H9 (cell line): ENCODE results near the gene ABCC3. TPM values are rescaled to one million over a fixed set of nuclear protein-coding genes. Genes with fewer than 3 reads are reported as not detected.

Experiments
- DNase-seq: peaks from one replicate; pipeline ENCODE4 v3.0.0-alpha.2; 2017
- H2AFZ ChIP-seq: one replicate; pipeline ENCODE4 v1.6.1; 2013; ENCODE audit warnings: mild to moderate bottlenecking, low read length, control low read depth, moderate library complexity
- H2AK5ac ChIP-seq: 2 replicates; pipeline ENCODE4 v1.6.1; 2013; ENCODE audit warnings: low read length, control low read depth, mixed read lengths; ENCODE audit not compliant: insufficient read length
- H2BK120ac ChIP-seq: one replicate; pipeline ENCODE4 v1.6.1; 2013; ENCODE audit warnings: low read depth, mild to moderate bottlenecking, low read length, control low read depth, inconsistent platforms; ENCODE audit not compliant: poor library complexity, severe bottlenecking
- H2BK12ac ChIP-seq: 2 replicates; pipeline ENCODE4 v1.6.1; 2013; ENCODE audit warnings: low read length, control low read depth, mixed read lengths, low read depth; ENCODE audit not compliant: insufficient read length
- H2BK15ac ChIP-seq: 2 replicates; pipeline ENCODE4 v1.6.1; 2013; ENCODE audit warnings: low read depth, low read length, control low read depth
- H2BK20ac ChIP-seq: one replicate; pipeline ENCODE4 v1.6.1; 2013; ENCODE audit warnings: low read depth, mild to moderate bottlenecking, low read length, control low read depth, inconsistent platforms; ENCODE audit not compliant: poor library complexity, severe bottlenecking
- H2BK5ac ChIP-seq: 2 replicates; pipeline ENCODE4 v1.6.1; 2013; ENCODE audit warnings: low read length, control low read depth, mixed read lengths; ENCODE audit not compliant: insufficient read length
- H3K14ac ChIP-seq: 2 replicates; pipeline ENCODE4 v1.6.1; 2013; ENCODE audit warnings: low read length, control low read depth; ENCODE audit not compliant: insufficient read depth
- H3K18ac ChIP-seq: 2 replicates; pipeline ENCODE4 v1.6.1; 2013; ENCODE audit warnings: low read depth, mild to moderate bottlenecking, mixed read lengths, low read length, control low read depth; ENCODE audit not compliant: insufficient read length
- H3K23ac ChIP-seq: 2 replicates; pipeline ENCODE4 v1.6.1; 2013; ENCODE audit warnings: low read length, control low read depth, mixed read lengths, low read depth; ENCODE audit not compliant: insufficient read length
- H3K23me2 ChIP-seq: 2 replicates; pipeline ENCODE4 v1.6.1; 2013; ENCODE audit warnings: low read depth, mild to moderate bottlenecking, mixed read lengths, low read length, control low read depth; ENCODE audit not compliant: insufficient read length, poor library complexity, severe bottlenecking
- H3K27ac ChIP-seq: 2 replicates; pipeline ENCODE4 v1.5.1; 2013; ENCODE audit warnings: low read length, control low read depth, mixed read lengths, low read depth; ENCODE audit not compliant: insufficient read length
- H3K27me3 ChIP-seq: 2 replicates; pipeline ENCODE4 v1.6.1; 2013; ENCODE audit warnings: low read length, control low read depth, inconsistent platforms; ENCODE audit not compliant: insufficient read depth
- H3K4ac ChIP-seq: 2 replicates; pipeline ENCODE4 v1.6.1; 2013; ENCODE audit warnings: low read depth, mild to moderate bottlenecking, control low read depth, inconsistent platforms, low read length, moderate library complexity
- H3K4me1 ChIP-seq: 2 replicates; pipeline ENCODE4 v1.6.1; 2013; ENCODE audit warnings: low read length, control low read depth, inconsistent platforms; ENCODE audit not compliant: insufficient read depth
- H3K4me2 ChIP-seq: 2 replicates; pipeline ENCODE4 v1.6.1; 2013; ENCODE audit warnings: low read length, control low read depth, mixed read lengths; ENCODE audit not compliant: insufficient read length, insufficient read depth
- H3K56ac ChIP-seq: 2 replicates; pipeline ENCODE4 v1.6.1; 2013; ENCODE audit warnings: low read depth, mild to moderate bottlenecking, mixed read lengths, low read length, control low read depth; ENCODE audit not compliant: insufficient read length
- H3K79me1 ChIP-seq: 2 replicates; pipeline ENCODE4 v1.6.1; 2013; ENCODE audit warnings: low read depth, mild to moderate bottlenecking, moderate library complexity, low read length, control low read depth, inconsistent platforms; ENCODE audit not compliant: insufficient read depth, poor library complexity, severe bottlenecking
- H3K79me2 ChIP-seq: 2 replicates; pipeline ENCODE4 v1.6.1; 2013; ENCODE audit warnings: low read length, control low read depth, inconsistent platforms; ENCODE audit not compliant: insufficient read depth
- H3K9ac ChIP-seq: 2 replicates; pipeline ENCODE4 v1.6.1; 2013; ENCODE audit warnings: low read length, control low read depth, mixed read lengths; ENCODE audit not compliant: insufficient read length; ENCODE audit errors: extremely low read depth
- H3K9me3 ChIP-seq: one replicate; pipeline ENCODE4 v1.6.1; 2013; ENCODE audit warnings: low read depth, low read length, inconsistent platforms; ENCODE audit not compliant: control insufficient read depth
- H3T11ph ChIP-seq: one replicate; pipeline ENCODE4 v1.6.1; 2013; ENCODE audit warnings: mild to moderate bottlenecking, low read length, control low read depth, inconsistent platforms
- H4K20me1 ChIP-seq: one replicate; pipeline ENCODE4 v1.6.1; 2013; ENCODE audit not compliant: control insufficient read depth, insufficient read length, insufficient read depth
- H4K5ac ChIP-seq: 2 replicates; pipeline ENCODE4 v1.6.1; 2013; ENCODE audit warnings: low read depth, mild to moderate bottlenecking, mixed read lengths, low read length, control low read depth; ENCODE audit not compliant: insufficient read length
- H4K8ac ChIP-seq: replicated peaks from 2 replicates; pipeline ENCODE4 v1.6.1; 2013; ENCODE audit warnings: low read length, control low read depth, mixed read lengths, low read depth; ENCODE audit not compliant: insufficient read length
- H4K91ac ChIP-seq: 2 replicates; pipeline ENCODE4 v1.6.1; 2013; ENCODE audit warnings: low read depth, mild to moderate bottlenecking, moderate library complexity, mixed read lengths, low read length, control low read depth; ENCODE audit not compliant: insufficient read length
- H3K27ac Mint-ChIP-seq, 3 experiments: 2 replicates in 2 of 3; 3 replicates in 1 of 3; pipeline ENCODE4 v1.8.0; 2020 to 2021; ENCODE audit warnings: mixed read lengths in 3 of 3, mild to moderate bottlenecking in 1 of 3, moderate library complexity in 1 of 3
- H3K27me3 Mint-ChIP-seq: 2 replicates; pipeline ENCODE4 v1.8.0; 2021; ENCODE audit warnings: low read depth, mild to moderate bottlenecking, moderate library complexity, mixed read lengths
- H3K36me3 Mint-ChIP-seq, 3 experiments: 2 replicates in 2 of 3; 3 replicates in 1 of 3; pipeline ENCODE4 v1.8.0; 2020 to 2021; ENCODE audit warnings: low read depth in 3 of 3, mixed read lengths in 3 of 3; ENCODE audit not compliant: insufficient read depth in 1 of 3
- H3K4me1 Mint-ChIP-seq, 2 experiments: 2 replicates each; pipeline ENCODE4 v1.8.0; 2020; ENCODE audit warnings: mixed read lengths in 2 of 2
- H3K4me3 Mint-ChIP-seq, 2 experiments: 2 replicates in 1 of 2; 3 replicates in 1 of 2; pipeline ENCODE4 v1.8.0; 2020 to 2021; ENCODE audit warnings: mild to moderate bottlenecking in 2 of 2, mixed read lengths in 2 of 2, moderate library complexity in 1 of 2
- H3K9me3 Mint-ChIP-seq, 2 experiments: 2 replicates in 1 of 2; 3 replicates in 1 of 2; pipeline ENCODE4 v1.8.0; 2020; ENCODE audit warnings: mild to moderate bottlenecking in 2 of 2, mixed read lengths in 2 of 2, moderate library complexity in 1 of 2
- CTCF ChIP-seq: fragments of 200-600 bp; sonication (generic); conservative IDR thresholded peaks from 3 replicates; pipeline ENCODE4 v1.8.0; 2021; ENCODE audit warnings: antibody characterized with exemption, mild to moderate bottlenecking
- WGBS: extraction: QIAGEN DNeasy Blood & Tissue Kit; methylation state at CpG from one replicate; pipeline ENCODE4 v1.1.7; 2013; ENCODE audit warnings: missing lambda C conversion rate, low lambda C conversion rate, mixed read lengths; ENCODE audit not compliant: insufficient read length; ENCODE audit errors: extremely low coverage; 5-methylcytosine and 5-hydroxymethylcytosine counted together
- total RNA-seq: library from RNA; stranded (reverse); gene quantifications from 2 replicates; pipeline ENCODE4 v1.2.1, GENCODE V29; 2021

The ABCC3 gene
- total RNA-seq, 1 experiment from 2014 or later, result 0.31 TPM

DNA sequence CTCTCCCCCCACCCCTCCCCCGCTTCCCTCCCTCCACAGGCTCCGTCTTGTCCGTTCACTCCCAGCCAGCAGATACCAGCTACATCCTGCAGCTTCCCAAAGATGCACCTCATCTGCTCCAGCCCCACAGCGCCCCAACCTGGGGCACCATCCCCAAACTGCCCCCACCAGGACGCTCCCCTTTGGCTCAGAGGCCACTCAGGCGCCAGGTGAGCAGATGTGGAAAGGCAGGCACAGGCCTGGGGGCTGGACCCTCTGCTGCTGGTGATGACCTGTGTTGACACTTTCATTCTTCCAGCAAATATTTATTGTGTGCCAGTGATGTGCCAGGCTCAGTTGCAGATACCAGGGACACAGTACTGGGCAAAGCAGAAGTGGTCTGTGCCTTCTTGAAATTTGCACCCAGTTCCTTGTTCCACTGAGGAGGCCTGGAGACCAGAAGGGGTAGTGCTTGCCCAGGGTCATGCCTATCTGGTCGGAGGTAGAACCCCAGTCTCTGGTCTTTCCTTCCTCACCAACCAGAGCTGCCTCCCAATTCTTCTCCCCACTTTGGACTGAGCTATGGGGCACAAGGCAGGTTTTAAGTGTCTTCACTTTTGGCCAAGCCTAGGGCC lies 10.3 kb upstream of the ABCC3 start:
- H4K20me1 ChIP-seq, result no peaks in the 10 kb centered on the region
- H3T11ph ChIP-seq, result no peak overlapping the region
- H2BK5ac ChIP-seq, result no peak overlapping the region
- no peak overlapping the region for H2AK5ac ChIP-seq
- H3K4me1 ChIP-seq, result no peaks in the 10 kb centered on the region
- H3K9ac ChIP-seq, result no peak overlapping the region
- no peak overlapping the region for H3K4ac ChIP-seq
- H2BK120ac ChIP-seq, result no peak overlapping the region
- no peak overlapping the region for H2BK15ac ChIP-seq
- H3K36me3 Mint-ChIP-seq, result no peaks in the 10 kb centered on the region
- no peaks in the 10 kb centered on the region for H3K79me1 ChIP-seq
- no peaks in the 10 kb centered on the region for H3K9me3 Mint-ChIP-seq
- no peak overlapping the region for H3K23ac ChIP-seq
- no peak for TF ChIP-seq CTCF
- H3K27me3 ChIP-seq, result no peaks in the 10 kb centered on the region
- H3K4me2 ChIP-seq, result no peak overlapping the region
- peaks cover 16% of the 10 kb centered on the region for H3K27me3 Mint-ChIP-seq
- H4K8ac ChIP-seq, result no peak overlapping the region
- H3K27ac Mint-ChIP-seq, result no peak overlapping the region
- H4K5ac ChIP-seq, result no peak overlapping the region
- H3K79me2 ChIP-seq, result no peaks in the 10 kb centered on the region
- no peak overlapping the region for H3K14ac ChIP-seq
- H3K56ac ChIP-seq, result no peak overlapping the region
- no peaks in the 10 kb centered on the region for H3K9me3 ChIP-seq
- H2BK20ac ChIP-seq, result no peak overlapping the region
- no CpG with 5 or more reads among the region's 7 CpGs for WGBS
- no peak overlapping the region; a peak in 1 of 5 replicates for H3K4me3 Mint-ChIP-seq
- no peaks in the 10 kb centered on the region for H3K23me2 ChIP-seq
- no peak overlapping the region for H3K18ac ChIP-seq
- no peak overlapping the region for H4K91ac ChIP-seq
- DNase-seq, result no peak
- no peak overlapping the region for H3K27ac ChIP-seq
- no peak overlapping the region for H2AFZ ChIP-seq
- H3K4me1 Mint-ChIP-seq, result peaks cover 45 to 74% of the 10 kb centered on the region in 2 experiments
- H2BK12ac ChIP-seq, result no peak overlapping the region
